Measurements from ENCODE around the gene ITPRIPL2. TPM values are rescaled to one million over a fixed set of nuclear protein-coding genes. Genes with fewer than 3 reads are reported as not detected.

ITPRIPL2 gene
- polyA plus RNA-seq, 6 donors from 2014 or later = 0.27 to 0.95 (median 0.58) TPM; not detected in 1

DNA sequence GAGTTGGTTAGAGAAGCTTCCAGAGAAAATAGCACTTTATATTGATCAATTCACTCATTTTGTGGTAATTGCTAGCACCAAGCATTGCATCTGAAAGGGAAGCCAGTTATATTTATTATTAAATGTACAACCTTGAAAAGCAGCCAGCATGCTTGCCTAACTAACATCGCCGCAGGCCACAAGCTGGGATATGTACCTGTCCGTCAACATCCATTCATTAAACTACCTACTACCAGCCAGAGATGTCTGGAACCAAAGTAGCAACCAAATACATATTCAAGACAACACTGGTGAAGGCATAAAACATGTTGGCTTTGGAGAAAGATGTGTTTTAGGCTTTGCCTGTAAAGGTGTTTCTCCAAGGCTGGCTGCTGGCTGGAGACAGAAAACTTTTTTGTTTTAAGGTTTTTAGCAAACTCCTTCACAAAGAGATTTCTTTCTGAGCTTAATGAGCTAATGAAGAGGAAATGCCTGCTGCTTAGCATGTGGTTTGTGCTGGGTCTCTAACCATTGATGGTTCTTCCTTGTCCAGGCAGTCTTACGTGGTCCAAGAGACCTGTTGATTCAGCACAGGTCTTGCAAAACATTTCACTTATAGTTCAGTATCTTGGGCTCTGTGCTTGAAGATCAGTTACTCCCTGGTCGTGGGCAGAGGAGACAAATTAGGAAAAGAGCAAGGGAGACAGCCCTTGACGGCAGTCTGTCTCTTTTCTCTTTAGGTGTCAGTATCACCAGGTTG lies 3.1 kb downstream of the ITPRIPL2 start:
- H3K36me3 Mint-ChIP-seq = no peaks in the 10 kb centered on the region
- peak overlapping the region in 1 of 8 donors; percentile 22 for H3K4me3 Mint-ChIP-seq
- DNase-seq (no peak), ATAC-seq (ENCODE audit: low read depth in 2 of 2) (no peak)
- peaks cover 6 to 34% (median 30%) of the 10 kb centered on the region in 3 donors for H3K27me3 Mint-ChIP-seq
- H3K4me1 Mint-ChIP-seq = peaks cover 14 to 25% (median 17%) of the 10 kb centered on the region in 3 donors
- H3K27ac Mint-ChIP-seq = peak overlapping the region in 2 of 6 donors; percentile 44 to 63
- peaks cover 0 to 3% (median 0%) of the 10 kb centered on the region in 7 donors for H3K9me3 Mint-ChIP-seq

DNA sequence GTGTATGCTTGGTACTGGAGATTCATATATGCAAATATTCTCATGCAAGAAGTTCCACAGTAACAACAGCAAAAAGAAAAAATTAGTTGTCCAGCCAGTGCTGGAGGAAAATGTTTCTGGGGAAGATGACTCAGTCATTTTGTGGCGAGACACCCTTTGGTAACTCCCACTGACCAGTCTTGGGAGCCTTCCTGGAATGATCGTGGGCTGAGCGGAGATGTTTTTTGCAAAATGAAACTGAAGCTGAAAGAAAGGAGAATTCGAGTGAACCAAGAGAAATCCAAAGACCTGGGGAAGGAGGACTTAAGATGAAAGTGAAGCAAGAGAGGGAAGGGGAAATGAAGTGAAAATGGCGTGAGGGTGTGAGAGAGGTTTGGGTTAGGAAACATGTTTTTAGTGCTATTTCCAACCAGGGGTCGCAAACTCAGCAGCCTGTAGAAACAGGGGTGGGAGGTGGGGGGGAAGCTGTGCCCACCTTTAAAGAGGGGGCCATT lies 5.2 kb downstream of the ITPRIPL2 start:
- Mint-ChIP-seq H3K9me3 (no peaks in the 10 kb centered on the region), H3K4me1 (peaks cover 14 to 19% (median 17%) of the 10 kb centered on the region in 3 donors), H3K36me3 (no peaks in the 10 kb centered on the region), H3K27ac (peak overlapping the region in 5 of 6 donors; percentile 16 to 74 (median 62)), H3K27me3 (peaks cover 0 to 27% (median 14%) of the 10 kb centered on the region in 3 donors), H3K4me3 (peak overlapping the region; percentile 56 to 88 (median 80))
- ATAC-seq (ENCODE audit: low read depth in 2 of 2) (no peak), DNase-seq (no peak)

DNA sequence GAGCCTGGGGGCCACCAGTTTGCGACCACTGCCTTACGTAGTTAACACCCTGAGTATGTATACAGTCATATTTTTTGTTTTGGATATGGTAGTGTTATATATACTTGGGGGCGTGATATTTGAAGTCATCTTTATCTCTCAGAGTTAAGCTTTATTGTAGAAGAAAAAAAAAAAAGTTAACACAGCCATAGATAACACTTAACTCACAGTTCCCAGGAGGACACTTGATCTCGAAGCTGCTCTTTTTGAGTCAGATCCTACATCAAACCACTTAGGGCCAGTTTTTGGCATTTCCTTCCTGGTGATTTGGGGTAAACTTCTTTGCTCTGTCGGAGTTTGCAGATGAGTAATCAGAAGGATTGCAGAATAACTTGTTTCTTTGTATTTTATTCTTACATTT lies 5.8 kb downstream of the ITPRIPL2 start:
- H3K4me3 Mint-ChIP-seq = peak overlapping the region in 3 of 8 donors; percentile 16 to 83 (median 75)
- no peak for ATAC-seq (ENCODE audit: low read depth in 2 of 2)
- H3K27ac Mint-ChIP-seq = peak overlapping the region in 2 of 6 donors; percentile 37 to 74
- DNase-seq = no peak
- H3K4me1 Mint-ChIP-seq = peaks cover 14 to 19% (median 17%) of the 10 kb centered on the region in 3 donors
- no peaks in the 10 kb centered on the region for H3K9me3 Mint-ChIP-seq
- H3K36me3 Mint-ChIP-seq = no peaks in the 10 kb centered on the region
- H3K27me3 Mint-ChIP-seq = peaks cover 0 to 27% (median 12%) of the 10 kb centered on the region in 3 donors

DNA sequence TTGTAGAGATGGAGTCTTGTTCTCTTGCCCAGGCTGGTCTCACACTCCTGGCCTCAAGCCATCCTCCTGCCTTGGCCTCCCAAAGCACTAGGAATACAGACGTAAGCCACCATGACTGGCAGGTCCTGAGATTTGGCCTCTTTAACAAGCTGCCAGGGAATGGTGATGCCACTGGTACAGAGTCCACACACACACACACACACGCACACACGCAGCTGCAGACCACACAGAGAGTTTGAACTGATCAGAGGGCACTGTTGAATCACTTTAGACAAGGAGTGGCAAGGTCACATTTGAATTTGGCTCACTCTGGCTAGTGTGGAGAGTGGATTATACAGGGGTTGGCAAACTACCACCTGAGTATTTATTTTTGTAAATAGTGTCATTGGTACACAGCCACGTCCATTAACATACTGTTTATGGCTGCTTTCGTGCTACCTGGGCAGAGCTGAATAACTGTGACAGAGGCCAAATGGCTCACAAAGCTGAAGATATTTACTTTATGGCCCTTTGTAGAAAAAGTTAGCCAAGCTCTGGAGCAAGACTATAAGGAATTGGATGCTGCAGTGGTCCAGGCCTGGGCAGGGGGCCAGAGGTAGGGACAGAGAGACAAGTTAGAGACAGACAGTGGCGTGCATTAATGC lies 9.9 kb downstream of the ITPRIPL2 start:
- ATAC-seq (ENCODE audit: low read depth in 2 of 2) = no peak
- Mint-ChIP-seq H3K27me3 (peaks cover 0 to 11% (median 0%) of the 10 kb centered on the region in 3 donors), H3K9me3 (peaks cover 0 to 3% (median 0%) of the 10 kb centered on the region in 7 donors)

DNA sequence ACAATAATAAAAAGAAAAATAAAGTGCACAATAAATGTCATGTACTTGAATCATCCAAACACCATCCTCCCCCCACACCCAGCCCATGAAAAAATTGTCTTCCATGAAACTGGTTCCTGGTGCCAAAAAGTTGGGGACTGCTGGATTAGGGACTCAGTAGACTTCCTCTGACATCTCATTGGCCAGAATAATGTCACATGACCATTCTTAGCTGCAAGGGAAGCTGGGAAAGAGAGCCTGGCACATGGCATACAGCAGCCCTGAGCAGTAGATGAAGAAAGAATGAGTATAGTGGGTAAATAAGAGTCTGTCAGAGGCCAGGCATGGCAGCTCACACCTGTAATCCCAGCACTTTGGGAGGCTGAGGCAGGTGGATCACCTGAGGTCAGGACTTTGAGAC lies 12.5 kb downstream of the ITPRIPL2 start:
- peaks cover 0 to 3% (median 0%) of the 10 kb centered on the region in 7 donors for H3K9me3 Mint-ChIP-seq
- no peak overlapping the region for H3K27ac Mint-ChIP-seq
- H3K27me3 Mint-ChIP-seq = peaks cover 0 to 6% (median 0%) of the 10 kb centered on the region in 3 donors
- no peak overlapping the region for H3K4me3 Mint-ChIP-seq
- no peak for ATAC-seq (ENCODE audit: low read depth in 2 of 2)
- peaks cover 8 to 13% (median 9%) of the 10 kb centered on the region in 3 donors for H3K4me1 Mint-ChIP-seq
- no peak for DNase-seq
- H3K36me3 Mint-ChIP-seq = no peaks in the 10 kb centered on the region

More for the DNA sequence above, 9.9 kb downstream of the ITPRIPL2 start:
- H3K4me3 Mint-ChIP-seq = no peak overlapping the region
- peaks cover 5 to 6% (median 6%) of the 10 kb centered on the region in 3 donors for H3K4me1 Mint-ChIP-seq
- DNase-seq = no peak
- peak overlapping the region in 1 of 6 donors; percentile 65 for H3K27ac Mint-ChIP-seq
- no peaks in the 10 kb centered on the region for H3K36me3 Mint-ChIP-seq

DNA sequence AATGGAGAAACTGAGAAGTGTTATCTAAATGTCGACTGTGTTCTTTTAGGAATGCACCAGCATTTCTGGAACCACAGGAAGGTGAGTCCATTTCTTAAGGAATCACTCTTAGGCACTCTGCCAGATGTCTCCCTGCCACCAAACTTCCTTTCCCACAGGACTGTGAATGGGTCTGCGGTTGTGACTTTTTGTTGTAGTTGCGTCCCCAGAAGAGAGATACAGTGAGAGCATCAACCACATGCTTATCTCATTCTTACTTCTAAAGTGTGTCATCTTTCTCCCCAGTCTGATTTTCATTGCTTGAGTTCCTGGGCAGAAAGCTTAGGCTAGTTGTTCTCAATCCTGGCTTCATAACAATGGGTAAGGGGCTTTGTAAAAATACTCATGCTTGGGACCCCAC lies 13.4 kb downstream of the ITPRIPL2 start:
- H3K27ac Mint-ChIP-seq = peak overlapping the region in 1 of 6 donors; percentile 51
- ATAC-seq (ENCODE audit: low read depth in 2 of 2) (no peak), DNase-seq (no peak)
- no peaks in the 10 kb centered on the region for H3K36me3 Mint-ChIP-seq
- no peak overlapping the region for H3K4me3 Mint-ChIP-seq
- H3K27me3 Mint-ChIP-seq = peaks cover 0 to 6% (median 0%) of the 10 kb centered on the region in 3 donors
- H3K4me1 Mint-ChIP-seq = peaks cover 11 to 21% (median 12%) of the 10 kb centered on the region in 3 donors
- H3K9me3 Mint-ChIP-seq = peaks cover 0 to 3% (median 0%) of the 10 kb centered on the region in 7 donors

DNA sequence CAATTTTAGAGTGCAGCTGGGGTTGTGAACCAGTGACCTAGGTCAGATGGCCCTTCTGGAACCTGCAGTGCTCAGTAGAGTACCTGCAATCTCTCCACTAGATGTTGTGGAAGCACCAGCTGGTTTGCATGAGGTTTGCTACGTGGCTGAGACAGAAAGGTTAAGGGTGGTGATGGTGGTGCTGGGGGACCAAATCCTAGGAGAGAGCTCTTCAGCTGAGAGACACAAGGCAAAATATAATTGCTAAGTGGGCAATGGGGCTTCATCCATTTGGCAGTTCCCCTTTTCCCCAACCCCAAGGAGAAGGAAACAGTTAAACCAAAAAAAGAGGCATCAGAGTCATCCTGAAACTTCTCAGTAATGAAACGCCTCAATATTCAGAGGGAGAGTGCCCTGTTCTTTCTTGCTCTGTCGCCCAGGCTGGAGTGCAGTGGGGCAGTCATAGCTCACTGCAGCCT lies 13.9 kb downstream of the ITPRIPL2 start:
- Mint-ChIP-seq H3K4me1 (peaks cover 11 to 23% (median 12%) of the 10 kb centered on the region in 3 donors), H3K27me3 (peaks cover 0 to 2% (median 0%) of the 10 kb centered on the region in 3 donors), H3K9me3 (peaks cover 0 to 3% (median 0%) of the 10 kb centered on the region in 7 donors), H3K36me3 (no peaks in the 10 kb centered on the region), H3K27ac (peak overlapping the region in 1 of 6 donors; percentile 51), H3K4me3 (no peak overlapping the region)
- ATAC-seq (ENCODE audit: low read depth in 2 of 2) = no peak
- no peak for DNase-seq

DNA sequence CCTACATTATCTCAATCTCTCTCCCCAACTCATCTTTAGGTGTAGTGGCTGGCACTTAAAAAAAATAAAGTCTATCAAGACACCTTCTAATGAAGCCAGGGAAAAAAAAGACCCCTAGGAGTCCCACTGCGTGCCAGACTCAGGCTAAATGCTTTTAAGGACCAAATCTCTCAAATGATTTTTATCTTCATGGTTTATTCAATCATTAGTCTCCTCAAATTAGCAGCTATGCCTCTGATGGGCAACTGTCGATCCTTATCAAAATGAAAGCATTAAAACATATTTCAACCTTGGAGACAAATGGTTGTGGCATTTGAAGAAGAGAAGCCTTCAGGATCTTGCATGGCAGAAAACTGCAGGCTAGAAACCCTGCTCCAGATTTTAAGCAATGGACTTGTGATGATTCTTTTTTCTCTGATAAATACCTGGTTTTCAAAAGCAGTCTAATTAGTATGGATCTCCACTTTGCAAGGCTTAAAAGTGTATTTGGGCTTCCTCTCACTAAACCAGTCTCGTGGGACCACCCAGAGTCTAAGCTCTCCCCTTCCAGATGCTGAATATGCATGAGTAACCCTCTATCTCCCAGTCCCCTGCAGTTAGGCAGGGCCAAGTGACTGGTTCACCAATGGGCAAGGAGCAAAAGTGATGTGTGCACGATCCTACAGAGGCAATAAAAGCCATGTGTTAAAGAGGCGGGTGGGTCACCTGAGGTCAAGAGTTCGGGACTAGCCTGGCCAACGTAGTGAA lies 14.9 kb downstream of the ITPRIPL2 start:
- Mint-ChIP-seq H3K27me3 (no peaks in the 10 kb centered on the region), H3K4me1 (peaks cover 11 to 31% (median 12%) of the 10 kb centered on the region in 3 donors), H3K27ac (no peak overlapping the region), H3K36me3 (no peaks in the 10 kb centered on the region), H3K4me3 (no peak overlapping the region), H3K9me3 (peaks cover 0 to 3% (median 0%) of the 10 kb centered on the region in 7 donors)
- ATAC-seq (ENCODE audit: low read depth in 2 of 2) (no peak), DNase-seq (no peak)

DNA sequence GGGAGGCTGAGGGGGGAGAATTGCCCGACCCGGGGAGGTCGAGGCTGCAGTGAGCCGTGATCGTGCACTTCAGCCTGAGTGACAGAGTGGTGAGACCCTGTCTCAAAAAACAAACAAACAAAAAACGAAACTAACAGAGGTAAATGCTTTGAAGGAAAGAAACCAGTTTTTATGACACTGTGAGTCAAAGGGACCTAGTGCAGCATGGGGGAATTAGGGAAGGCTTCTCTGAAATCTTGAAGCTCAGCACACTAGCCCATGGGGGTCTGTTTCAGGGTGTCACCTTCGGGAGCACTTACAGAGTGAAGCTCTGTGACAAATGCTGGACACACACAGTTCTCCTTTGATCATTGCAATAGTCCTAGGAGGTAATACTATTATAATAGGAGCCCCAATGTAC lies 16.6 kb downstream of the ITPRIPL2 start:
- peak overlapping the region in 3 of 8 donors; percentile 29 to 52 (median 40) for H3K4me3 Mint-ChIP-seq
- no peaks in the 10 kb centered on the region for H3K27me3 Mint-ChIP-seq
- DNase-seq = no peak
- peaks cover 11 to 31% (median 12%) of the 10 kb centered on the region in 3 donors for H3K4me1 Mint-ChIP-seq
- no peaks in the 10 kb centered on the region for H3K36me3 Mint-ChIP-seq
- H3K9me3 Mint-ChIP-seq = no peaks in the 10 kb centered on the region
- ATAC-seq (ENCODE audit: low read depth in 2 of 2) = no peak
- peak overlapping the region in 2 of 6 donors; percentile 26 to 40 for H3K27ac Mint-ChIP-seq

DNA sequence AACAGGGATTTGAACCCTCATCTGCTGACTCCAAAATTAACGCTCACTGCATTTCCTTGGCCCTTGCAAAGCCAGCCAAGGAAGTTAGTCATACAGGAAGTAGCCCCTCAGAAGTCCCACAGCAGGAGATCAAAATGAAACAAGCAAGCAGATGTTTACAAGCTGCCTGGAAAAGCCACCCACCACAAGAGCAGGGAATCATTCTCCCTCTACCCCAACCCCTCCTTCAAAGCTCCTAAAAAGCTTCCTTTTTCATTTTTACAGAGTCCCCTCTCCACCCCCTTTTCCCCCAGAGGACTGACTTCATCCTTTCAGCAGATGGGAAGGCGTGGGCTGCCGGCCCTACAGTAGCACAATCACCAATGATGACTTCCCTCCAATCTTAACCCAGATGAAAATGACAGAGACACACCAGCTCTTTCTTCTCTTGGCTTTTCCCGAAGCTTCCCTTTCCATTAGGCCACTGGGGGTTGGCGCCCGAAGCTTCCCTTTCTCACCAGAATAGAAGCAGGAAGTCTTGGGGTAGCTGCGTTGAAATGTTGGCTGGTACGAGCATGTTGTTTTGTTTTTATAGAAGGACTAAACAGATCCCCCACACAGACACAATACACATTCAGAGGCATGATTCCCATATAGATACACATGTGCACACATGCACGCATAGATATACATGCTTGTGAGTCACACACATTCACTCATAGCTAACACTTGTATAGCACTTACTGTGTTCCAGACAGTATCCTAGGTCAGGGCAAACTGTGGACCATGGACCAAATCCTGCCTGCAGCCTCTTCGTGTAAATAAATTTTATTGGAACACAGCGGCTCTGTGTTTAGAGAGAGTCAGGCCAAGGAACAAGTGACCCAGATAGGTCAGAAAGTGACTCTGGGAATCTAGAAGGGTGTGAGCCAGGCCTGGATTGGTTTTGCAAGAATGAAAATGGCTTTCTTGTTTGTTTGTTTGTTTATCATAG lies 17.4 kb downstream of the ITPRIPL2 start:
- H3K4me3 Mint-ChIP-seq = peak overlapping the region in 4 of 8 donors; percentile 29 to 73 (median 46)
- peak overlapping the region in 2 of 6 donors; percentile 0 to 26 for H3K27ac Mint-ChIP-seq
- H3K9me3 Mint-ChIP-seq = no peaks in the 10 kb centered on the region
- H3K36me3 Mint-ChIP-seq = no peaks in the 10 kb centered on the region
- DNase-seq (no peak), ATAC-seq (ENCODE audit: low read depth in 2 of 2) (no peak)
- peaks cover 0 to 2% (median 0%) of the 10 kb centered on the region in 3 donors for H3K27me3 Mint-ChIP-seq
- H3K4me1 Mint-ChIP-seq = peaks cover 11 to 31% (median 12%) of the 10 kb centered on the region in 3 donors

DNA sequence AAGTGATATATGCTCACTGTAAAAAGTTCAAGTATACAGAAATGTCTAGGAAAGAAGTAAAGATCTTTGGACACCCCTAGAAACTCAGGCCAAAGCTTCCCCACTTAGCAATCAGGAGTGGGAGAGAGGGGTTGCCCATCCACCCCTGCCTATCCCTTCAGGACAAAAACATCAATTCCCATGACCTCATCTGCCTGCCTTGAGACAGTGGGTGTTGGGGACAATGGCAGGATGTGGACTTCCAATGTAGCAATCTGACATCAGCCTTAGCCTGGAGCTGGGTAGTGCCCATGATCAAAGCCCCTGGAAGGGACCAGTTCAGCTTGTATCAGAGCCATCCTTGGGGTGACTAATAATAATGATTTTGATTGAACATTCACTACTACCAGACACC lies 18.1 kb downstream of the ITPRIPL2 start:
- ATAC-seq (ENCODE audit: low read depth in 2 of 2) (no peak), DNase-seq (no peak)
- Mint-ChIP-seq H3K4me3 (no peak overlapping the region), H3K27ac (no peak overlapping the region), H3K27me3 (peaks cover 0 to 7% (median 3%) of the 10 kb centered on the region in 3 donors), H3K36me3 (no peaks in the 10 kb centered on the region), H3K9me3 (no peaks in the 10 kb centered on the region), H3K4me1 (peaks cover 11 to 31% (median 12%) of the 10 kb centered on the region in 3 donors)

DNA sequence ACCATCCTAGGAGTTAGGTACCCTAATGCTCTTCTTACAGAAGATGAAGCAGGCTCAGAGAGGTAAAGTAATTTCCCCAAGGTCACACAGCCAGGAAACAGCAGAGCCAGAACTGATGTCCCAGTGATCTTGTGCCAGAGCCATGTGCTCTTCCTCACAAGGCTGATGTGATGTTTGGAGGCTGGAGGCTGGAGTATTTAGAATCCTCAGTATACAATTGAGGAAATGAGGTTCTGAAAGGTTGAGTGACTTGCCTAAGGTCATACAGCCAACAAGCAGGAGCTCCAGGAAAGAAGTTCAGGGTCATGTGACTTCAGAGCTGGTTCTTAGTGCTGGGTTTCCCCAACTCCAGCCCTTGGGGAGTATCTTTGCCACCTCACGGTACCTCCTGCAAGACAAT lies 18.5 kb downstream of the ITPRIPL2 start:
- ATAC-seq (ENCODE audit: low read depth in 2 of 2) (peak; percentile 37 to 55), DNase-seq (no peak)
- no peaks in the 10 kb centered on the region for H3K36me3 Mint-ChIP-seq
- H3K9me3 Mint-ChIP-seq = no peaks in the 10 kb centered on the region
- no peak overlapping the region for H3K4me3 Mint-ChIP-seq
- H3K27ac Mint-ChIP-seq = no peak overlapping the region
- peaks cover 11 to 31% (median 12%) of the 10 kb centered on the region in 3 donors for H3K4me1 Mint-ChIP-seq
- peaks cover 0 to 7% (median 7%) of the 10 kb centered on the region in 3 donors for H3K27me3 Mint-ChIP-seq
